Effector memory CD8-positive, alpha-beta T cell (primary cell): Measurements from ENCODE around the gene NF1.

Source experiments
- ATAC-seq: fragments of 150-1000 bp; cut with Tn5 transposase; replicated peaks from 2 replicates; pipeline ENCODE4 v1.10.0; 2021; ENCODE audit warnings: mild to moderate bottlenecking, moderate library complexity
- DNase-seq, 3 experiments: peaks; one replicate each; pipeline ENCODE4 v3.0.0; 2021
- H3K27ac Mint-ChIP-seq, 2 donors: one replicate each; pipeline ENCODE4 v1.8.0; 2022; ENCODE audit warnings: mild to moderate bottlenecking in 2 of 2, mixed read lengths in 2 of 2, moderate library complexity in 2 of 2
- H3K27me3 Mint-ChIP-seq, 2 donors: one replicate each; pipeline ENCODE4 v1.8.0; 2022; ENCODE audit warnings: mixed read lengths in 2 of 2
- H3K36me3 Mint-ChIP-seq: one replicate; pipeline ENCODE4 v1.8.0; 2022; ENCODE audit warnings: mild to moderate bottlenecking, moderate library complexity, mixed read lengths; ENCODE audit not compliant: insufficient read depth
- H3K4me1 Mint-ChIP-seq, 2 donors: one replicate each; pipeline ENCODE4 v1.8.0; 2022; ENCODE audit warnings: low read depth in 2 of 2, mixed read lengths in 2 of 2
- H3K4me3 Mint-ChIP-seq, 2 donors: one replicate each; pipeline ENCODE4 v1.8.0; 2022; ENCODE audit warnings: mild to moderate bottlenecking in 2 of 2, mixed read lengths in 2 of 2, moderate library complexity in 2 of 2
- H3K9me3 Mint-ChIP-seq, 2 donors: one replicate each; pipeline ENCODE4 v1.8.0; 2022; ENCODE audit warnings: mixed read lengths in 2 of 2

Gene NF1

GRCh38 chr17:31355935-31356334, 261.2 kb downstream of the NF1 start:
- ATAC-seq (no peak), DNase-seq (no peak)
- Mint-ChIP-seq H3K27ac (no peak overlapping the region), H3K9me3 (no peaks in the 10 kb centered on the region), H3K27me3 (no peaks in the 10 kb centered on the region), H3K36me3 (peaks cover 34% of the 10 kb centered on the region), H3K4me1 (no peaks in the 10 kb centered on the region), H3K4me3 (no peak overlapping the region)

- H3K27me3 Mint-ChIP-seq, result no peaks in the 10 kb centered on the region
Measured at GRCh38 chr17:31357091-31357490, 262.3 kb downstream of the NF1 start.

GRCh38 chr17:31357839-31358394, 263.1 kb downstream of the NF1 start:
- Mint-ChIP-seq H3K36me3 (peaks cover 31% of the 10 kb centered on the region), H3K4me3 (no peak overlapping the region), H3K9me3 (no peaks in the 10 kb centered on the region), H3K27ac (no peak overlapping the region), H3K4me1 (no peaks in the 10 kb centered on the region), H3K27me3 (no peaks in the 10 kb centered on the region)
- DNase-seq, result no peak
- no peak for ATAC-seq

More at GRCh38 chr17:31357091-31357490, 262.3 kb downstream of the NF1 start:
- Mint-ChIP-seq H3K27ac (no peak overlapping the region), H3K4me3 (no peak overlapping the region), H3K36me3 (peaks cover 37% of the 10 kb centered on the region), H3K9me3 (no peaks in the 10 kb centered on the region), H3K4me1 (no peaks in the 10 kb centered on the region)
- DNase-seq, result no peak
- ATAC-seq, result no peak

- Mint-ChIP-seq H3K4me1 (no peaks in the 10 kb centered on the region), H3K36me3 (peaks cover 19% of the 10 kb centered on the region), H3K27ac (no peak overlapping the region), H3K9me3 (no peaks in the 10 kb centered on the region), H3K4me3 (no peak overlapping the region), H3K27me3 (no peaks in the 10 kb centered on the region)
- DNase-seq, result no peak
- ATAC-seq, result no peak
Measured at GRCh38 chr17:31364012-31364411, 269.2 kb downstream of the NF1 start.

GRCh38 chr17:31366088-31366487, 271.3 kb downstream of the NF1 start:
- no peaks in the 10 kb centered on the region for H3K4me1 Mint-ChIP-seq
- ATAC-seq, result no peak
- H3K9me3 Mint-ChIP-seq, result no peaks in the 10 kb centered on the region
- DNase-seq, result no peak
- H3K27ac Mint-ChIP-seq, result no peak overlapping the region
- no peaks in the 10 kb centered on the region for H3K27me3 Mint-ChIP-seq
- H3K4me3 Mint-ChIP-seq, result no peak overlapping the region
- H3K36me3 Mint-ChIP-seq, result peaks cover 12% of the 10 kb centered on the region

- H3K36me3 Mint-ChIP-seq, result peaks cover 11% of the 10 kb centered on the region
- ATAC-seq, result no peak
- H3K4me3 Mint-ChIP-seq, result no peak overlapping the region
- no peaks in the 10 kb centered on the region for H3K27me3 Mint-ChIP-seq
- H3K27ac Mint-ChIP-seq, result peak overlapping the region in 1 of 2 donors; percentile 38
- H3K9me3 Mint-ChIP-seq, result no peaks in the 10 kb centered on the region
- no peaks in the 10 kb centered on the region for H3K4me1 Mint-ChIP-seq
- no peak for DNase-seq
Measured at GRCh38 chr17:31369266-31369665, 274.5 kb downstream of the NF1 start.

GRCh38 chr17:31371511-31372097, 276.8 kb downstream of the NF1 start:
- Mint-ChIP-seq H3K27me3 (no peaks in the 10 kb centered on the region), H3K4me1 (no peaks in the 10 kb centered on the region), H3K9me3 (no peaks in the 10 kb centered on the region), H3K27ac (peak overlapping the region in 1 of 2 donors; percentile 39), H3K4me3 (no peak overlapping the region), H3K36me3 (peaks cover 11% of the 10 kb centered on the region)
- ATAC-seq, result no peak
- DNase-seq, result no peak

- no peak overlapping the region for H3K27ac Mint-ChIP-seq
- peaks cover 16% of the 10 kb centered on the region for H3K36me3 Mint-ChIP-seq
- DNase-seq (peak; percentile 20 to 46 (median 37)), ATAC-seq (peak; percentile 72)
- H3K4me1 Mint-ChIP-seq, result no peaks in the 10 kb centered on the region
- no peak overlapping the region for H3K4me3 Mint-ChIP-seq
- H3K9me3 Mint-ChIP-seq, result no peaks in the 10 kb centered on the region
- H3K27me3 Mint-ChIP-seq, result no peaks in the 10 kb centered on the region
Measured at GRCh38 chr17:31373150-31374093, 278.6 kb downstream of the NF1 start.

- no peak for ATAC-seq
- Mint-ChIP-seq H3K27ac (peak overlapping the region in 1 of 2 donors; percentile 65), H3K27me3 (no peaks in the 10 kb centered on the region)
Measured at GRCh38 chr17:31374094-31374447, 279.3 kb downstream of the NF1 start.

GRCh38 chr17:31374503-31374902, 279.7 kb downstream of the NF1 start:
- ATAC-seq, result no peak
- Mint-ChIP-seq H3K9me3 (no peaks in the 10 kb centered on the region), H3K4me1 (no peaks in the 10 kb centered on the region), H3K27ac (peak overlapping the region in 1 of 2 donors; percentile 65), H3K27me3 (no peaks in the 10 kb centered on the region), H3K4me3 (no peak overlapping the region), H3K36me3 (peaks cover 14% of the 10 kb centered on the region)
- no peak for DNase-seq

More at GRCh38 chr17:31374094-31374447, 279.3 kb downstream of the NF1 start:
- Mint-ChIP-seq H3K9me3 (no peaks in the 10 kb centered on the region), H3K4me3 (no peak overlapping the region), H3K36me3 (peaks cover 14% of the 10 kb centered on the region), H3K4me1 (no peaks in the 10 kb centered on the region)
- no peak for DNase-seq

GRCh38 chr17:31378638-31379037, 283.9 kb downstream of the NF1 start:
- H3K4me3 Mint-ChIP-seq, result no peak overlapping the region
- peaks cover 7% of the 10 kb centered on the region for H3K36me3 Mint-ChIP-seq
- no peak for DNase-seq
- H3K4me1 Mint-ChIP-seq, result no peaks in the 10 kb centered on the region
- H3K9me3 Mint-ChIP-seq, result no peaks in the 10 kb centered on the region
- no peaks in the 10 kb centered on the region for H3K27me3 Mint-ChIP-seq
- H3K27ac Mint-ChIP-seq, result no peak overlapping the region
- no peak for ATAC-seq

GRCh38 chr17:31379597-31380205, 284.9 kb downstream of the NF1 start:
- H3K27me3 Mint-ChIP-seq, result no peaks in the 10 kb centered on the region
- no peaks in the 10 kb centered on the region for H3K9me3 Mint-ChIP-seq
- H3K4me3 Mint-ChIP-seq, result no peak overlapping the region
- H3K27ac Mint-ChIP-seq, result no peak overlapping the region
- H3K36me3 Mint-ChIP-seq, result peaks cover 7% of the 10 kb centered on the region
- DNase-seq (no peak), ATAC-seq (no peak)
- H3K4me1 Mint-ChIP-seq, result no peaks in the 10 kb centered on the region

- Mint-ChIP-seq H3K9me3 (no peaks in the 10 kb centered on the region), H3K4me1 (no peaks in the 10 kb centered on the region), H3K27ac (no peak overlapping the region), H3K4me3 (no peak overlapping the region), H3K27me3 (no peaks in the 10 kb centered on the region), H3K36me3 (peaks cover 7% of the 10 kb centered on the region)
- DNase-seq (no peak), ATAC-seq (no peak)
Measured at GRCh38 chr17:31381165-31381668, 286.4 kb downstream of the NF1 start.
